Left lung (tissue), 10 donors: ENCODE data around the gene C5orf34. TPM values are rescaled to one million over a fixed set of nuclear protein-coding genes. Genes with fewer than 3 reads are reported as not detected.

Experiments used
- ATAC-seq: fragments of 200-7000 bp; cut with Tn5 transposase; one replicate; pipeline ENCODE4 v1.9.1; 2020; ENCODE audit warnings: moderate library complexity
- DNase-seq, 4 donors: peaks; one replicate each; pipeline ENCODE4 v3.0.0-alpha.2; 2013 to 2020
- H3K27ac ChIP-seq, 2 donors: fragments of 200-600 bp; sonication (generic) in 1 of 2; one replicate each; pipeline versions ENCODE4 v1.5.0 to v1.8.0; 2020 to 2021
- H3K27me3 ChIP-seq, 2 donors: fragments of 200-600 bp; sonication (generic) in 1 of 2; one replicate each; pipeline versions ENCODE4 v1.5.0 to v1.8.0; 2020 to 2021
- H3K36me3 ChIP-seq, 2 donors: fragments of 200-600 bp; sonication (generic) in 1 of 2; one replicate each; pipeline versions ENCODE4 v1.5.0 to v1.8.0; 2020 to 2021
- H3K4me1 ChIP-seq, 2 donors: fragments of 200-600 bp; one replicate each; pipeline ENCODE4 v1.8.0; 2021
- H3K4me3 ChIP-seq, 2 donors: fragments of 200-600 bp; sonication (generic) in 1 of 2; one replicate each; pipeline versions ENCODE4 v1.5.0 to v1.8.0; 2020 to 2021; ENCODE audit warnings: mild to moderate bottlenecking in 1 of 2
- H3K9me3 ChIP-seq, 2 donors: fragments of 200-600 bp; sonication (generic) in 1 of 2; one replicate each; pipeline versions ENCODE4 v1.5.0 to v1.8.0; 2020 to 2021
- CTCF ChIP-seq, 2 donors: fragments of 200-600 bp; sonication (generic) in 1 of 2; IDR thresholded peaks; one replicate each; pipeline versions ENCODE4 v1.5.0 to v1.8.0; 2021; ENCODE audit warnings: antibody characterized with exemption in 2 of 2
- intact Hi-C, 2 donors: fragments of 100-400 bp; cut with DNase I; formaldehyde crosslinking; loops; one replicate each; pipeline versions ENCODE4 v1.11.2 to v1.14.2; 2022
- polyA plus RNA-seq, 6 donors: library from polyadenylated mRNA; unstranded; fragments of 120-200 nt; gene quantifications; one replicate each; pipeline ENCODE4 v1.2.1, GENCODE V29; 2013; ENCODE audit not compliant: insufficient read length in 6 of 6
- total RNA-seq, 2 donors: library from RNA; stranded (reverse); fragmentation: NEBNext Ultra II Directional; extraction: Animal tissue kit (Norgen Biotek cat#: 25700); gene quantifications; one replicate each; pipeline ENCODE4 v1.2.1, GENCODE V29; 2021
- donor health status: DM: no; HTN: yes; CAD: no.
- donor health status: DM: no; HTN: no; CAD: no.

C5orf34 gene
- total and polyA plus RNA-seq, 8 donors, result 1.8 to 9.7 (median 6.8) TPM

GRCh38 chr5:43540746-43541145, 25.8 kb upstream of the C5orf34 start:
- H3K4me3 ChIP-seq, result no peak overlapping the region
- DNase-seq (no peak), ATAC-seq (no peak)
- H3K4me1 ChIP-seq, result no peaks in the 10 kb centered on the region
- intact Hi-C loops, result no loop called here
- peaks cover 0 to 91% of the 10 kb centered on the region in 2 donors for H3K36me3 ChIP-seq
- H3K27ac ChIP-seq, result no peak overlapping the region
- H3K9me3 ChIP-seq, result no peaks in the 10 kb centered on the region
- H3K27me3 ChIP-seq, result no peaks in the 10 kb centered on the region
- no peak for TF ChIP-seq CTCF (IDR thresholded peaks at IDR 0.05)

- Histone ChIP-seq H3K9me3 (no peaks in the 10 kb centered on the region), H3K4me1 (no peaks in the 10 kb centered on the region), H3K27ac (no peak overlapping the region), H3K27me3 (no peaks in the 10 kb centered on the region), H3K36me3 (peaks cover 0 to 92% of the 10 kb centered on the region in 2 donors), H3K4me3 (no peak overlapping the region)
- no peak for ATAC-seq
- DNase-seq, result no peak
- intact Hi-C loops, result no loop called here
- no peak for TF ChIP-seq CTCF (IDR thresholded peaks at IDR 0.05)
Measured at GRCh38 chr5:43536972-43537371, 22.0 kb upstream of the C5orf34 start.

- DNase-seq (no peak), ATAC-seq (no peak)
- no peak overlapping the region for H3K27ac ChIP-seq
- TF ChIP-seq CTCF (IDR thresholded peaks at IDR 0.05), result no peak
- H3K4me3 ChIP-seq, result no peak overlapping the region
- H3K36me3 ChIP-seq, result peaks cover 0 to 96% of the 10 kb centered on the region in 2 donors
- H3K9me3 ChIP-seq, result no peaks in the 10 kb centered on the region
- intact Hi-C loops, result no loop called here
- H3K4me1 ChIP-seq, result no peaks in the 10 kb centered on the region
- no peaks in the 10 kb centered on the region for H3K27me3 ChIP-seq
Measured at GRCh38 chr5:43533646-43534045, 18.7 kb upstream of the C5orf34 start.

GRCh38 chr5:43530648-43531047, 15.7 kb upstream of the C5orf34 start:
- Histone ChIP-seq H3K36me3 (peaks cover 0 to 83% of the 10 kb centered on the region in 2 donors), H3K27me3 (no peaks in the 10 kb centered on the region), H3K9me3 (no peaks in the 10 kb centered on the region), H3K4me1 (no peaks in the 10 kb centered on the region), H3K27ac (no peak overlapping the region), H3K4me3 (no peak overlapping the region)
- no peak for TF ChIP-seq CTCF (IDR thresholded peaks at IDR 0.05)
- no peak for ATAC-seq
- intact Hi-C loops, result no loop called here
- no peak for DNase-seq

- no peak for TF ChIP-seq CTCF (IDR thresholded peaks at IDR 0.05)
- intact Hi-C loops, result no loop called here
- ATAC-seq, result no peak
Measured at GRCh38 chr5:43523662-43524072, 8.7 kb upstream of the C5orf34 start.

More at GRCh38 chr5:43523662-43524072, 8.7 kb upstream of the C5orf34 start:
- DNase-seq, result peak in 1 of 4 donors; percentile 17
- Histone ChIP-seq H3K36me3 (peaks cover 0 to 39% of the 10 kb centered on the region in 2 donors), H3K4me3 (no peak overlapping the region), H3K27ac (no peak overlapping the region), H3K9me3 (no peaks in the 10 kb centered on the region), H3K4me1 (no peaks in the 10 kb centered on the region), H3K27me3 (no peaks in the 10 kb centered on the region)
